Brain pericyte (primary cell): ENCODE results near the gene FTO.

ENCODE experiments used
- DNase-seq: peaks from one replicate; pipeline ENCODE4 v3.0.0-alpha.2; 2012; ENCODE audit warnings: low read depth, low spot score

The FTO gene

GRCh38 chr16:54049591-54050458 lies 345.9 kb downstream of the FTO start:
- no peak for DNase-seq

- no peak for DNase-seq
Observed at GRCh38 chr16:54050459-54051210, 346.7 kb downstream of the FTO start.

- no peak for DNase-seq
Observed at GRCh38 chr16:54051821-54052220, 347.9 kb downstream of the FTO start.

GRCh38 chr16:54052271-54052670 lies 348.3 kb downstream of the FTO start:
- DNase-seq: no peak

GRCh38 chr16:54053891-54054820 lies 350.2 kb downstream of the FTO start:
- DNase-seq: no peak

GRCh38 chr16:54055191-54055590 lies 351.2 kb downstream of the FTO start:
- DNase-seq: no peak

- no peak for DNase-seq
Observed at GRCh38 chr16:54055864-54056263, 351.9 kb downstream of the FTO start.

GRCh38 chr16:54056921-54057320 lies 353.0 kb downstream of the FTO start:
- DNase-seq: no peak

GRCh38 chr16:54059319-54059718 lies 355.4 kb downstream of the FTO start:
- DNase-seq: no peak

- no peak for DNase-seq
Observed at GRCh38 chr16:54060599-54061421, 356.9 kb downstream of the FTO start.

GRCh38 chr16:54061454-54061853 lies 357.5 kb downstream of the FTO start:
- no peak for DNase-seq

GRCh38 chr16:54062361-54063278 lies 358.7 kb downstream of the FTO start:
- no peak for DNase-seq

GRCh38 chr16:54063279-54063773 lies 359.4 kb downstream of the FTO start:
- DNase-seq: no peak

GRCh38 chr16:54066451-54067105 lies 362.6 kb downstream of the FTO start:
- DNase-seq: no peak

GRCh38 chr16:54067322-54068065 lies 363.5 kb downstream of the FTO start:
- DNase-seq: no peak

GRCh38 chr16:54068212-54068611 lies 364.3 kb downstream of the FTO start:
- no peak for DNase-seq

GRCh38 chr16:54069601-54070239 lies 365.8 kb downstream of the FTO start:
- DNase-seq: no peak

GRCh38 chr16:54070789-54071343 lies 366.9 kb downstream of the FTO start:
- no peak for DNase-seq
